ENCODE measurements around the gene ANK3.

GRCh38 chr10:60069311-60069710 is 320.4 kb downstream of the ANK3 start:
- TF ChIP-seq POLR2A (IDR thresholded peaks at IDR 0.05): no peak
- TF ChIP-seq, protein P1, sequence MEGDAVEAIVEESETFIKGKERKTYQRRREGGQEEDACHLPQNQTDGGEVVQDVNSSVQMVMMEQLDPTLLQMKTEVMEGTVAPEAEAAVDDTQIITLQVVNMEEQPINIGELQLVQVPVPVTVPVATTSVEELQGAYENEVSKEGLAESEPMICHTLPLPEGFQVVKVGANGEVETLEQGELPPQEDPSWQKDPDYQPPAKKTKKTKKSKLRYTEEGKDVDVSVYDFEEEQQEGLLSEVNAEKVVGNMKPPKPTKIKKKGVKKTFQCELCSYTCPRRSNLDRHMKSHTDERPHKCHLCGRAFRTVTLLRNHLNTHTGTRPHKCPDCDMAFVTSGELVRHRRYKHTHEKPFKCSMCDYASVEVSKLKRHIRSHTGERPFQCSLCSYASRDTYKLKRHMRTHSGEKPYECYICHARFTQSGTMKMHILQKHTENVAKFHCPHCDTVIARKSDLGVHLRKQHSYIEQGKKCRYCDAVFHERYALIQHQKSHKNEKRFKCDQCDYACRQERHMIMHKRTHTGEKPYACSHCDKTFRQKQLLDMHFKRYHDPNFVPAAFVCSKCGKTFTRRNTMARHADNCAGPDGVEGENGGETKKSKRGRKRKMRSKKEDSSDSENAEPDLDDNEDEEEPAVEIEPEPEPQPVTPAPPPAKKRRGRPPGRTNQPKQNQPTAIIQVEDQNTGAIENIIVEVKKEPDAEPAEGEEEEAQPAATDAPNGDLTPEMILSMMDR (IDR thresholded peaks at IDR 0.05): no peak
